GM18505 (cell line): ENCODE results near the gene GPATCH8.

Experiments used
- ATAC-seq: cut with Tn5 transposase; IDR thresholded peaks from one replicate; pipeline ENCODE4 v1.9.1; 2021; ENCODE audit not compliant: unreplicated experiment
- POLR2A ChIP-seq: IDR thresholded peaks from 4 replicates; pipeline ENCODE4 v1.6.1; 2011; ENCODE audit warnings: borderline replicate concordance; ENCODE audit not compliant: insufficient read depth, insufficient read length; ENCODE audit errors: extremely low read depth

The GPATCH8 gene

DNA sequence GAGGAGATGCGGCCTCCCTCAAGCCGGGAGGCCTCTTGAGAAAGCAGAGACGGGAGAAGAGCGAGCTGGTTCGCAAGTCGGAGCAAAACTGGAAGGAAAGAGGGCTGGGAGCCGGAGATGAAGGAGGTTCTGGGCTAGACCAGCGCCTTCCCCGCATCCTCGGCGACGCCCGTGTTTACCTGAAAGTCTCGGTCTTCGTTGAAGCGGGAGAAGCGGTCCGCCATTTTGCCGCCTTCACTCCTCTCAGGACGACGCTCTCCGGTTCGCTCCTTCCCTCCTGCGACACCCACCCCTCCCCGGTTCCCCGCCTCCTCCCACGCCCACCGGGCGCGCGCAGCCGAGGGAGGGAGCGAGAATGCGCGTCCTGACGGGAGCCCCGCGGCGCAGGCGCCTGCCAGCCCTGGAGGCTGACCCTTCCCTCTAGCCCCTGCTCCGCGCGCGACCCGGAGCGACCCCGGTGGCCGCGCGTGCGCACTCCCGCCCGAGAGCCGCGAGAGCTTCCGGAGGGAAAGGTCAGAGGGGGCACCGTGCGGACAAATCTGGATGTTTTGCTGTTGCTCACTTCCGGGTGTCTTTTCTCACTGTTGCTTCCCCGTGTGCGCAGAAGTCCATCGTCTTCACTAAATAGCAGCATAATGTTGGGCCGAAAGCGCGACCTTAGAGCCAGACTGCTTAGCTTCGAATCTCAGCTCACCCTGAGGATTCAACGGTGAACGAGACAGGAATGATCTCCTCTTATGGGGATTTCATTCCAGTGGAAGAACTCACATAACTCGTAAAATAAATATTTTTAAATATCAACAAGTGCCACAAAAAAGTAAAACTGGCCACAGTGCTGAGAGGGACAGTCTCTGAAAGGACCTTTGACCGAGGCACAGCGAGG lies at the start of gene GPATCH8:
GPATCH8 (minus strand) TSS at position 260 of the 883 bp plus-strand sequence; CDS start at position 224, 36 bp downstream.
- peak; percentile 89 for ATAC-seq
- TF ChIP-seq POLR2A = peak; percentile 75

DNA sequence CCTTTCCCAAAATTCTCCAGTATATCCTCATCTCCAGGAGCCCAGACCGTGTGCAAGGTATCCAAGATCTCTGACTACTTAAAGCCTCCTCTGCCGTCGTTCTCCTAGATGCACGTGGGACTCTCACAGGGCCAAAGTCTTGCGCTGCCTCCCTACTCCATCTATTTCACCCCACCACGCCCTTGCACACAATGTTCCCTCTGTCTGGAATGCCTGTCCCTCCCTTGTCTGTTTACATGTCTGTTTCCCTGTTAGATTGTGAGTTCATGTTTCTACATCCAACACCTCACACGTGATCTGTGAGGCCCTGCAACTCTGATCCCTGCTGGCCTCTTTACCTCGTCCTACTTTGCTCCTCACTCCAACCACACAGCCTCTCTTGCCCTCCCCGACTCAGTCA lies 49.2 kb upstream of the GPATCH8 start:
- no peak for TF ChIP-seq POLR2A
- no peak for ATAC-seq

- no peak for TF ChIP-seq POLR2A
- no peak for ATAC-seq
Measured at GRCh38 chr17:44549686-44550085, 46.5 kb upstream of the GPATCH8 start.

DNA sequence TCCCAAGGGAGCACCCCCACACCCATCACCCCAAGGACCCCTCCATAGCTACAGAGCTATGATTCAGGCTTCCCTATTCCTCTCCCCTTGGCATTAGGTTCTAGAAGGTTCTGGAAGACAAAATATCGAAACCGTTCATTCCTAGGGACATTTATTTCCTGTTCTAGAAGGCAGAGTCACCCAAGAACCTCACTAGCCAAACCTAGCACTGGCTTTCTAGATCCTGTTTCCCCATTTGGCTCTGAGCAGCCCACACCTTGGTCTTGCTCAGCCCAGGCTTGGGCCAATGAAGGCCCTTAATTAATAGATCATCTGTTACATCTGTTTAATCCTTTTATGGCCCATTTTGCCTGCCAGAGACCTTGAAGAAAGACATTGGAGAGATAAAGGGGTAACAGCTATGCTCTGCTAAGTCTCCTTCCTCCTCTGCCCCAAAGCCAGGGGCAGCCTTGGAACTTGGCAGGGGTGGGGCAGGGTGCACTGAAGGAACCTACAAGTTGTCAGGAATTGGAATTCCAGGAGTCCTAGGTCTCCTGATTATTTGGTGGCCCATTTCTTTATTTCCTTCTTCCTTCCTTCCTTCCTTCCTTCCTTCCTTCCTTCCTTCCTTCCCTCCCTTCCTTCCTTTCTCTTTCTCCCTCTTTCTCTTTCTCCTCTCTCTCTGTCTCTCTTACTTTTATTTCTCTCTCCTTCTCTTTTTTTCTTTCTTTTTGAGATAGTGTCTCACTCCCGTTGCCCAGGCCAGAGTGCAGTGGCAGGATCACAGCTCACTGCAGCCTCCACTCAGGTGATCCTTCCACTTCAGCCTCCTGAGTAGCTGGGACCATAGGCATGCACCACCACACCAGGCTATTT lies 45.4 kb upstream of the GPATCH8 start:
- no peak for TF ChIP-seq POLR2A
- no peak for ATAC-seq

DNA sequence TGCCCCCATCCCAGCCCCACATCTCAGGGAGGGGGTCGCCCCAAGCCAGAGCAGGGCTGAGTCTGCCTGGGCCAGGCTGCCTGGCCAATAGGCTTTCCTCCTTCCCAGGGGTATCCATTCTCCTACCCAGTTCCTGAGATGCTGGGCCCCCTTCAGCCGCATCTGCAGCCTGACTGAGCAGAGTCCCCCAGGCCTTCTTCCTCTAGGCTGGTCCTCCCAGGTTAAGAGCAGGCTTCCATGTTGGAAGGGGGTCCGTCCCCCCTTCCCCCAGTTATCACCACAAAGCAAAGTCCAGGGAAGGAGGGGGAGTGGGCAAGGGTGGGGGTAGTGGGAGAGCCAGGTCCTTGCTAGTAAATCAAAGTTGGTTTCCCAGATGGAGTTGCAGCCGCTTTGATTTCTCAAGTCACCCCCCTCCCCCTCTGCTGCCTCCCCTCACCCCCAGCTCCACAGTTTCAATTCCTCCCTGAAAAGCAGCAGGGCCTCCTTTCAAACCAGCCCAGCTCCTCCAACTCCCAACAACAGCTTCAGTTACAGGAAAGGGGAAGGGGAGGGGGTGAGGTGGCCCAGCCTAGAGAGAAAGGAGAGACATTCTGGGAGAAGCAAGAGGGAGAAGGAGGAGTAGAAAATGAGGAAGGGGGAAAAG lies 44.5 kb upstream of the GPATCH8 start:
- no peak for ATAC-seq
- no peak for TF ChIP-seq POLR2A

GRCh38 chr17:44546671-44547606 lies 43.7 kb upstream of the GPATCH8 start:
- ATAC-seq = no peak
- no peak for TF ChIP-seq POLR2A

DNA sequence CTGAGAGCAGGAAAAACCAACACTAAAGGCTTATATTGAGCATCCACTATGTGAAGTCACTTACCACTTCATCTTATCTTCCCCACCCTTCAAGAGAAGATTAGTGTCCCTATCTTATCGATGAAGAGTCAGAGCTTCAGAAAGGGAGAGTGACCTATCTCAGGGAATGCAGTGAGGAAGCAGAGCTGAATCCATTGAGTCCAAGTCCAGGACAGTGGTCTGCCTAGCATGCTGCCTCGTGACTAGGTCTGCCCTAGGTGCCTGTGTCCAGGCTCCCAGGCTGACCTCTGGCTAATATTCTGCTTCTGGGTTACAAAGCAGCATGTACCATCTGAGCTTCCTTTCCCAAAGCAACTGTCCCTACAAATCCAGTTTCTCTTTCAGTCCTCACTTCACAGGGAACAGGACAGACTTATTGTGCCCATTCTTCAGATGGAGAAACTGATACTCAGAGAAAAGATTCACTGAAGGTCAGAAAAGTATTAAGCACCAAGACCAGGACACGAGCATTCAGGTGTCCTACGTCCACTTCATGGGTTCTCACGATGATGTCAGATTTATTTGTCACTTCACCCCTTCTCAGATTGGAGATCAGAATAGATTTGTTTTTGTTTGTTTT lies 40.8 kb upstream of the GPATCH8 start:
- TF ChIP-seq POLR2A = no peak
- no peak for ATAC-seq

- no peak for ATAC-seq
- TF ChIP-seq POLR2A = no peak
Measured at GRCh38 chr17:44543213-44543904, 40.2 kb upstream of the GPATCH8 start.

GRCh38 chr17:44541884-44542581 lies 38.8 kb upstream of the GPATCH8 start:
- no peak for ATAC-seq
- no peak for TF ChIP-seq POLR2A

GRCh38 chr17:44540246-44541084 lies 37.3 kb upstream of the GPATCH8 start:
- ATAC-seq = no peak
- no peak for TF ChIP-seq POLR2A
